ENCODE data around the gene OTOP3.
"Not testable (repeated sequence)": the region's sequence is repeated elsewhere in the genome, so short reads cannot be mapped to it uniquely, and the experiment has no call there.

OTOP3 gene

DNA sequence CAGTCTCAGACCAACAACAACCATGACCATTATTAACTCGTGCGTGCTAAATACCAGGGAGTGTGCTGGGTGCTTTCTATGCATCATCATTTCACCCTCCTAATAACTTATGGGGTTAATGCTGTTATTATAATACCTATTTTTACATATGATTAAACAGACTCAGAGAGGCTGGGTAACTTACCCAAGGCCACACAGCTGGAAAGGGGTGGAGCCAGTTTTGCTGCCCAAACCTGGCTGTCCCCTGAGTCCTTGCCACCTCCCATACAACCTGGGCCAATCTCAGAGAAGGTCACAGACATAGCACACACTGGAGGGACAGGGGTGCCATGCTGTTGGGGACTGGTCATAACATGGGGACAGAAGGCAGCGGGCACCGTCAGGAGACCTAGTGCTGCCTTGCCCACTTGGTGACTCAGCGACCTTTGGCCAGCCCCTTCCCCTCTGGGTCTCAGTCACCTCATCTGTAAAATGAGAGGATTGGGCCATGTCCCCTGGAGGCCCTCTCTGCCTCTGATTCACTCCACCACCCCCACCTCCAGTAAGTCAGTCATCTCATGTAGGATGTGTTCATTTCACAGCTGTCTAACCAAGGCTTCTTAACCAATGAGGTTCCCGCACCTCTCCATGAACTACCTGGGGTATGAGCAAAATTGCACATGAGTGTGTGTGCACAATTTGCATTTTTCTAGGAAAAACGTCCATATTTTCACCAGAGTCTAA is 30.9 kb upstream of the OTOP3 start:
- H3K4me3 ChIP-seq (ENCODE audit: low read depth, low read length): no peak overlapping the region
- TF ChIP-seq CTCF (IDR thresholded peaks at IDR 0.05; ENCODE audit: control insufficient read depth, extremely low read depth, insufficient read depth): no peak
- no peak for DNase-seq (ENCODE audit: low read depth)

DNA sequence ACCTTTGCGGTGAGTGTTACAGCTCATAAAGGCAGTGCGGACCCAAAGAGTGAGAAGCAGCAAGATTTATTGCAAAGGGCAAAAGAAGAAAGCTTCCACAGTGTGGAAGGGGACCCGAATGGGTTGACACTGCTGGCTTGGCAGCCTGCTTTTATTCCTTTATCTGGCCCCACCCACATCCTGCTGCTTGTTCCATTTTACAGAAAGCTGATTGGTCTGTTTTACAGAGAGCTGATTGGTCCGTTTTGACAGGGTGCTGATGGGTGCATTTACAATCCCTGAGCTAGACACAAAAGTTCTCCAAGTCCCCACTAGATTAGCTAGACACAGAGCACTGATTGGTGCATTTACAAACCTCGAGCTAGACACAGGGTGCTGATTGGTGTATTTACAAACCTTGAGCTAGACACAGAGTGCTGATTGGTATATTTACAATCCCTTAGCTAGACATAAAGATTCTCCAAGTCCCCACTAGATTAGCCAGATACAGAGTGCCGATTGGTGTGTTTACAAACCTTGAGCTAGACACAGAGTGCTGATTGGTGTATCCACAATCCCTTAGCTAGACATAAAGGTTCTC is 29.4 kb upstream of the OTOP3 start:
- DNase-seq (ENCODE audit: low read depth); H3K4me3 ChIP-seq (ENCODE audit: low read depth, low read length): not testable (repeated sequence)

- no peak for TF ChIP-seq CTCF (IDR thresholded peaks at IDR 0.05; ENCODE audit: control insufficient read depth, extremely low read depth, insufficient read depth)
- no peak for DNase-seq (ENCODE audit: low read depth)
- H3K4me3 ChIP-seq (ENCODE audit: low read depth, low read length): no peak overlapping the region
Measured at GRCh38 chr17:74907012-74907411, 28.7 kb upstream of the OTOP3 start.

- H3K4me3 ChIP-seq (ENCODE audit: low read depth, low read length): not testable (repeated sequence)
Measured at GRCh38 chr17:74909097-74909496, 26.6 kb upstream of the OTOP3 start.

GRCh38 chr17:74911423-74911822 is 24.3 kb upstream of the OTOP3 start:
- not testable (repeated sequence) for DNase-seq (ENCODE audit: low read depth)

More at GRCh38 chr17:74909097-74909496, 26.6 kb upstream of the OTOP3 start:
- not testable (repeated sequence) for DNase-seq (ENCODE audit: low read depth)

DNA sequence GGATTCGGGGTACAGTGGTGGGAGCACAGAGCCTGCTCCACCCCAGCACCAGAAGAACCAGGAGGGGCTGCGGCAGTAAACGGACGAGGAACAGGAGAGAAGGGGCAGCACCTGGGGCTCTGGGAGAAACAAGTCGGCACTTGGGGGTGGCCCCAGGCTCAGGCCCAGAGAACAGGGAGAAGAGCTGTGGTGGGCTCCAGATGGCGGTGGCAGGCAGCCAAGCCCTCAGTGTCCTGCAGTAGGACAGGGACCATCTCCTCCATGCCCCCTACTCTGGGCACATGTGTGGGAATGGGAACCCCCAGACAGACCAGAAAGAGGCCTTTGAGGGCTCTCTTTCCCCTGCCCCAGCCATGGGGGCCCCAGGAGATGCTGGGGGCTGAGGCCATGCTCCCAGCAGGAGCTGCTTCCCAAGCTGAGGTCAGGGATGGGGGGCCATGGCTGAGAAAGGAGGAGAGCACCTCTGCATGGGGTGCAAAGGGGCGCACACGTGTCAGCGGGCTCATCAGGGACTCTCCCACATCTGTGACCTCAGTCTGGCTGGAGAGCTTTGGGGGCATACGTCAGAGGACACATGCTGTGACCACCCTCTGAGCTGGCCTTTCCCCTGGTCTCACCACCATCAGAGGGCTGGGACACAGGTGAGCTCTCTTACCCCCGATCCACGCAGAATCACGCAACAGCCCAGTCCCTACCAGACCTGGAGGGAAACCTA is 19.4 kb upstream of the OTOP3 start:
- DNase-seq (ENCODE audit: low read depth): no peak
- TF ChIP-seq CTCF (IDR thresholded peaks at IDR 0.05; ENCODE audit: control insufficient read depth, extremely low read depth, insufficient read depth): no peak
- no peak overlapping the region for H3K4me3 ChIP-seq (ENCODE audit: low read depth, low read length)

More at GRCh38 chr17:74911423-74911822, 24.3 kb upstream of the OTOP3 start:
- not testable (repeated sequence) for H3K4me3 ChIP-seq (ENCODE audit: low read depth, low read length)

- DNase-seq (ENCODE audit: low read depth): no peak
- TF ChIP-seq CTCF (IDR thresholded peaks at IDR 0.05; ENCODE audit: control insufficient read depth, extremely low read depth, insufficient read depth): no peak
Measured at GRCh38 chr17:74916851-74917199, 18.9 kb upstream of the OTOP3 start.

DNA sequence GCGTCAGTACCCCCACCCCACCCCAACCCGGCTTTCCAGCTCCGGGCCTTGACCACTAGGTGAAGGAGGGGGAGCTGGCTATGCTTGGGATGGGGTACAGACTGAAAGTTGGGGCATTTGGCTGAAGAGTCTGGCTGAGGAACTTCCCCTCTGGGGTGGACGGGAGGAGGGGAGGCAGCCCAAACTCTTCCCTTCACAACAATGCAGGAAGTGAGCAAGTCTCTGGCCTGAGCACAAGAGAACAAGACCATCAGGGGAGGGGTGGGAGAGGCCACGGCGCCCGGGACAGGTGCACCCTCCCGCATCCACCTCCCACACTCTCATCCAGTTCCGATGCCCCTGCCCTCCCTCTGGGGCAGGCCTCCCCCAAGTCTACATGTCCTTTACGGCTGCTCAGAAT is 18.3 kb upstream of the OTOP3 start:
- H3K4me3 ChIP-seq (ENCODE audit: low read depth, low read length): no peak overlapping the region
- no peak for TF ChIP-seq CTCF (IDR thresholded peaks at IDR 0.05; ENCODE audit: control insufficient read depth, extremely low read depth, insufficient read depth)
- no peak for DNase-seq (ENCODE audit: low read depth)

More at GRCh38 chr17:74916851-74917199, 18.9 kb upstream of the OTOP3 start:
- no peak overlapping the region for H3K4me3 ChIP-seq (ENCODE audit: low read depth, low read length)
